Loucy (cell line): ENCODE results near the gene SLC6A12.

Experiments
- H2AFZ ChIP-seq: fragments of 200-600 bp; sonication (generic); 2 replicates; pipeline ENCODE4 v1.6.0; 2016; ENCODE audit warnings: antibody characterized with exemption, mild to moderate bottlenecking, low read length, moderate library complexity
- H3F3A ChIP-seq: fragments of 200-600 bp; 2 replicates; pipeline ENCODE4 v1.6.0; 2016; ENCODE audit warnings: antibody characterized with exemption, low read depth, mild to moderate bottlenecking
- H3K27me3 ChIP-seq: fragments of 200-600 bp; sonication (generic); 2 replicates; pipeline ENCODE4 v1.6.1; 2014; ENCODE audit warnings: low read length, mild to moderate bottlenecking; ENCODE audit not compliant: insufficient read depth, poor library complexity, severe bottlenecking
- H3K36me3 ChIP-seq: fragments of 200-600 bp; sonication (generic); 2 replicates; pipeline ENCODE4 v1.6.1; 2016; ENCODE audit warnings: low read length; ENCODE audit not compliant: insufficient read depth
- H3K4me1 ChIP-seq: fragments of 200-600 bp; sonication (generic); 2 replicates; pipeline ENCODE4 v1.5.1; 2014; ENCODE audit warnings: low read length, mild to moderate bottlenecking; ENCODE audit not compliant: insufficient read depth, poor library complexity, severe bottlenecking
- H3K4me2 ChIP-seq: fragments of 200-600 bp; sonication (generic); 2 replicates; pipeline ENCODE4 v1.6.0; 2014; ENCODE audit warnings: antibody characterized with exemption, low read length, low read depth, mild to moderate bottlenecking; ENCODE audit not compliant: poor library complexity, severe bottlenecking
- H3K4me3 ChIP-seq: fragments of 200-600 bp; sonication (generic); 2 replicates; pipeline ENCODE4 v1.5.1; 2014; ENCODE audit warnings: low read length, mild to moderate bottlenecking, mixed read lengths; ENCODE audit not compliant: poor library complexity, severe bottlenecking
- H3K79me2 ChIP-seq: fragments of 200-600 bp; sonication (generic); 2 replicates; pipeline ENCODE4 v1.6.1; 2014; ENCODE audit warnings: low read length; ENCODE audit not compliant: insufficient read depth
- H3K9ac ChIP-seq: fragments of 200-600 bp; sonication (generic); 2 replicates; pipeline ENCODE4 v1.6.0; 2014; ENCODE audit warnings: mild to moderate bottlenecking, low read depth, low read length, moderate library complexity; ENCODE audit not compliant: poor library complexity, severe bottlenecking
- H3K9me2 ChIP-seq: fragments of 200-600 bp; sonication (generic); replicated peaks from 2 replicates; pipeline ENCODE4 v1.6.1; 2016; ENCODE audit warnings: low read depth, low read length, mixed read lengths
- H3K9me3 ChIP-seq: fragments of 200-600 bp; sonication (generic); 2 replicates; pipeline ENCODE4 v1.6.1; 2014; ENCODE audit warnings: mild to moderate bottlenecking, antibody characterized with exemption, low read length, low read depth; ENCODE audit not compliant: insufficient read depth
- H4K20me1 ChIP-seq: fragments of 200-600 bp; sonication (generic); 2 replicates; pipeline ENCODE4 v1.6.0; 2014; ENCODE audit warnings: antibody characterized with exemption, low read length, mild to moderate bottlenecking; ENCODE audit not compliant: insufficient read depth, poor library complexity, severe bottlenecking
- CTCF ChIP-seq: fragments of 200-600 bp; sonication (generic); conservative IDR thresholded peaks from 2 replicates; pipeline ENCODE4 v1.5.1; 2014; ENCODE audit warnings: mild to moderate bottlenecking, antibody characterized with exemption, low read length
- EZH2phosphoT487 ChIP-seq: fragments of 200-600 bp; IDR thresholded peaks from 2 replicates; pipeline ENCODE4 v1.6.1; 2018; ENCODE audit warnings: antibody characterized with exemption, mild to moderate bottlenecking, moderate library complexity, borderline replicate concordance

Gene SLC6A12

DNA sequence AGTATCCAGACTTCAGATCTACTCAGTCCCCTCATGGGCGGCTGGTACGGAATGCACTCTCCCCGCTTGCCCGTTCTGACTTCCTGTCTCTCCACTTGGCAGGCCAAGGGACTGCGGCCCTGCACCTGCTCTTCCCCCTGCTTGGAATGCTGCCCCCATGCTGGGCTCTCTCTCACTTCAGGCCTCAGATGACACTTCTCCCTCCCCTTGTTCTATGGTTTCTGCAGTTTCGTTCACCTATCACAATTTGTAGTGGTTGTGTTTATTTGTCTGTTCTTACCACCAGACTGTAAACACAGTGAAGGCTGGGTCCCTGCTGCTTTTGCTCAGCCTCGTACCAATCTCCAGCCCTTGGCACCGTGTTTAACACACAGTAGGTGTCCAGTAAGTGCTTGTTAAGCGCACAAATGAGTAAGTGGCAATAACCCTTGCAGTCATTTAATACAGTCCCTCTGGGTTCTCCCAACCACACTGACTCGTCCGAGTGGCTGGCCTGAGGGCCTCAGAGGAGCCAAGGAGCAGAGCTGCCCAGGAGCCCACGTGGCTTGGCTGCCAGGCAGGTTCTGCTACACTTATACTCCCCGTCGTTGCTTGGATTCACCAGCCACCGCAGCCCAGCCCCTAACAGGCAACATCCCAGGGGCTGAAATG is 11.8 kb downstream of the SLC6A12 start:
- Histone ChIP-seq H3K36me3 (no peaks in the 10 kb centered on the region), H3K4me3 (no peak overlapping the region), H3K27me3 (no peaks in the 10 kb centered on the region), H3K4me1 (no peaks in the 10 kb centered on the region), H3F3A (no peaks in the 10 kb centered on the region), H4K20me1 (no peaks in the 10 kb centered on the region), H2AFZ (no peak overlapping the region), H3K79me2 (no peaks in the 10 kb centered on the region), H3K9me2 (no peaks in the 10 kb centered on the region), H3K9me3 (no peaks in the 10 kb centered on the region), H3K4me2 (no peak overlapping the region), H3K9ac (no peak overlapping the region)
- TF ChIP-seq CTCF (no peak), EZH2phosphoT487 (no peak)

DNA sequence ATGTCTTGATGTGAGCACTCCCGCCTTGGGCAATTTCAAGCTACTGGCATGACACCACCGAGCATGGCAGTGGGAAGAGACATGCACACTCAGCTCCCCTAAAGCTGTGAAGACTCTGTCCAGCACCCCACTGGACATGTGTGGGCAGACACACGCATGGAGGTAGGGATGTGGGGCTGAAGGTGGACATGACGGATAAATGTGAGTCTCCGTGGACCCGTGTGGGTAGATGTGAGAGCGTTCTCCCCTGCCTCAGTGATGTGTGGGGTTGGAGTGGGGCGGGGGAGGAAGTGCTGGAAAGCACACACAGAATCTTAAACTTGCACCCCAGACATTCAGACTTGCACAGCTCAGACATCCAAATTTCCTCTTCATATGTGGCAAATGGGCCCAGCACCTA is 12.6 kb downstream of the SLC6A12 start:
- no peaks in the 10 kb centered on the region for H3K27me3 ChIP-seq
- H3F3A ChIP-seq: no peaks in the 10 kb centered on the region
- no peaks in the 10 kb centered on the region for H3K4me1 ChIP-seq
- H3K9me3 ChIP-seq: no peaks in the 10 kb centered on the region
- no peak overlapping the region for H3K9ac ChIP-seq
- no peak for TF ChIP-seq EZH2phosphoT487
- no peak for TF ChIP-seq CTCF
- no peaks in the 10 kb centered on the region for H4K20me1 ChIP-seq
- no peak overlapping the region for H3K4me2 ChIP-seq
- no peaks in the 10 kb centered on the region for H3K36me3 ChIP-seq
- H2AFZ ChIP-seq: no peak overlapping the region
- no peaks in the 10 kb centered on the region for H3K9me2 ChIP-seq
- H3K4me3 ChIP-seq: no peak overlapping the region
- H3K79me2 ChIP-seq: no peaks in the 10 kb centered on the region

DNA sequence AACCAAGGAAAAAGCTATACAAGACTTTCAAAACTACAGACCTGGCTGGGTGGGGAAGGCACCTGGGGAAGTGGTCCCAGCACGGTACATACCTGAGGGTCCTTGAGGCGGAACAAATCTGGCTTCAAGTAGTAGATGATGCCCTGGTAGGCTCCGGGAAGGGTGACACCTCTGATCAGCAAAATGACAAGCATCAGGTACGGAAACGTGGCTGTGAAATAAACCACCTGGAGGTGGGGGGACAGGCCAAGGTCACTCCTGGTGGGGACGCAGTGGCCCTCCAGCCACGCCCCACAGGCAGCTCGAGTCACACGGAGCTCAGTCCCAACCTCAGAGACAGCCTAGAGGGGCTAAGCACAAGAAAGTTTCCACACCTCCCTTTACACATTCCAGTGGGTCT is 15.3 kb downstream of the SLC6A12 start:
- H3K79me2 ChIP-seq: no peaks in the 10 kb centered on the region
- no peaks in the 10 kb centered on the region for H3K9me3 ChIP-seq
- no peaks in the 10 kb centered on the region for H3K9me2 ChIP-seq
- no peaks in the 10 kb centered on the region for H4K20me1 ChIP-seq
- no peaks in the 10 kb centered on the region for H3F3A ChIP-seq
- no peak overlapping the region for H3K9ac ChIP-seq
- no peak overlapping the region for H3K4me3 ChIP-seq
- H2AFZ ChIP-seq: no peak overlapping the region
- no peaks in the 10 kb centered on the region for H3K36me3 ChIP-seq
- H3K4me1 ChIP-seq: no peaks in the 10 kb centered on the region
- H3K4me2 ChIP-seq: no peak overlapping the region
- no peak for TF ChIP-seq EZH2phosphoT487
- no peak for TF ChIP-seq CTCF
- H3K27me3 ChIP-seq: no peaks in the 10 kb centered on the region
